Esophagus squamous epithelium (tissue), 5 donors: ENCODE measurements around the gene RIT1. TPM values are rescaled to one million over a fixed set of nuclear protein-coding genes. Genes with fewer than 3 reads are reported as not detected.
A peak's percentile ranks its signal among the peaks of the same experiment; 100 is the strongest.

Experiments
- DNase-seq: peaks from one replicate; lab custom pipeline; 2025; lab: John Stamatoyannopoulos, UW
- H3K27ac ChIP-seq, 4 donors: fragments of 200-600 bp; sonication (generic); one replicate each; pipeline ENCODE4 v1.5.1; 2016 to 2019; ENCODE audit warnings: mild to moderate bottlenecking in 1 of 4
- H3K27me3 ChIP-seq, 4 donors: fragments of 200-600 bp; sonication (generic); 1 replicate in 3 of 4; 2 replicates in 1 of 4; pipeline versions ENCODE4 v1.5.1 to v1.6.0; 2017 to 2021; ENCODE audit warnings: antibody characterized with exemption in 1 of 4
- H3K36me3 ChIP-seq, 3 donors: fragments of 200-600 bp; sonication (generic); one replicate each; pipeline ENCODE4 v1.5.1; 2016 to 2019
- H3K4me1 ChIP-seq, 3 donors: fragments of 200-600 bp; sonication (generic); one replicate each; pipeline ENCODE4 v1.5.1; 2017 to 2019
- H3K4me3 ChIP-seq, 4 donors: fragments of 200-600 bp; sonication (generic); 1 replicate in 3 of 4; 2 replicates in 1 of 4; pipeline ENCODE4 v1.5.1; 2016 to 2019; ENCODE audit warnings: mild to moderate bottlenecking in 2 of 4, moderate library complexity in 1 of 4
- H3K9me3 ChIP-seq, 3 donors: fragments of 200-600 bp; sonication (generic); one replicate each; pipeline ENCODE4 v1.5.1; 2016 to 2019
- POLR2A ChIP-seq, 4 donors: fragments of 450-650 bp; IDR thresholded peaks; one replicate each; pipeline ENCODE4 v1.6.1; 2017; ENCODE audit warnings: antibody characterized with exemption in 4 of 4, mild to moderate bottlenecking in 4 of 4, moderate library complexity in 3 of 4
- WGBS, 2 donors: methylation state at CpG; one replicate each; pipeline ENCODE4 v1.1.5; 2018; 5-methylcytosine and 5-hydroxymethylcytosine counted together
- intact Hi-C: fragments of 100-400 bp; cut with DNase I; formaldehyde crosslinking; loops from one replicate; pipeline ENCODE4 v1.15.0; 2022
- total RNA-seq, 4 donors: library from RNA; depleted of rRNA; stranded (reverse); fragments of >200 nt; gene quantifications; one replicate each; pipeline ENCODE4 v1.1.0, GENCODE V29; 2016
- TF ChIP-seq, protein P1 (sequence below), 6 experiments: fragments of 450-650 bp in 4 of 6; fragments of 200-600 bp in 2 of 6; sonication (generic) in 2 of 6; IDR thresholded peaks; one replicate each; pipeline ENCODE4 v1.5.1; 2016 to 2019; ENCODE audit warnings: antibody characterized with exemption in 6 of 6, mild to moderate bottlenecking in 4 of 6, moderate library complexity in 4 of 6
- donor health status: DM: yes; HTN: yes; CAD: no.

RIT1 gene
- total RNA-seq, 4 donors from 2014 or later = 35.3 to 55.4 (median 42.6) TPM

DNA sequence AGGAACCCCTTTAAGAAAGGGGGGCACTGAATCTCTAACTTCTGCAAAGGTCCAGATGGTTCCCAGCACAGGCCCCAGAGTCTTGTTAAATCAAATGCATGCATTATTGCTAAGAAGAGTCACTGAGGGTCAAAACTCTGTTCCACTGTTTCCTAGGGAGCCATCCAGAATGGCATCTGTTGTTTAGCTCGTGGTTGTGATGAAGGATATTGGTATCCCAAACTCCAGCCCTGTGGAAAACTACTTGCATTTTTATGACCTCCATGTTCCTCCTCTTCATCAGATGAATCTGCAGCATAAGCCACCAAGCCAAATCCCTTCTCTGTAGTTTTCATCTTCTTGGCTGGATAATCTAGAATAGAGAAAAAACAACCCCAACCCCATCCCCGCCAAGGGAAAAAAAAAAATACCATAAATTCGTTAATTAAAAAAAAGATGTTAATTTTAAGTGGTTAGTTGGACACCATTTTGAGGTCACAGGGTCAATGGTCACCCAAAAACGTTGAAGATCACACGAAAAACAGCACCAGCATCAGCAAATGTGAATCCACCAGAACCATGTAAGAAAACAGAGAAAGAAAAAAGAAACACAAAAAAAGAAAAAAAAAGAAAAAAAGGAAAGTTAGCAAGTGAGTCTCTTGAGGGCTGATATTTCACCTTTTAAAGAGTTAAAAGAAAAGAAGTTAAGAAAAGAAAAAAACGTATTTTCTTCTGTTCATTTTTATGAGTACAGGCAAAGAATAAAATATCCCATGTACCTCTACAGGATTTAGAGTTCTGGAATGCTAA lies 3.0 kb upstream of the RIT1 start:
- WGBS, 2 donors = 69 to 70% methylated on average over 5 to 6 of the region's 6 CpGs
- TF ChIP-seq POLR2A (IDR thresholded peaks at IDR 0.05) = no peak
- TF ChIP-seq, protein P1, sequence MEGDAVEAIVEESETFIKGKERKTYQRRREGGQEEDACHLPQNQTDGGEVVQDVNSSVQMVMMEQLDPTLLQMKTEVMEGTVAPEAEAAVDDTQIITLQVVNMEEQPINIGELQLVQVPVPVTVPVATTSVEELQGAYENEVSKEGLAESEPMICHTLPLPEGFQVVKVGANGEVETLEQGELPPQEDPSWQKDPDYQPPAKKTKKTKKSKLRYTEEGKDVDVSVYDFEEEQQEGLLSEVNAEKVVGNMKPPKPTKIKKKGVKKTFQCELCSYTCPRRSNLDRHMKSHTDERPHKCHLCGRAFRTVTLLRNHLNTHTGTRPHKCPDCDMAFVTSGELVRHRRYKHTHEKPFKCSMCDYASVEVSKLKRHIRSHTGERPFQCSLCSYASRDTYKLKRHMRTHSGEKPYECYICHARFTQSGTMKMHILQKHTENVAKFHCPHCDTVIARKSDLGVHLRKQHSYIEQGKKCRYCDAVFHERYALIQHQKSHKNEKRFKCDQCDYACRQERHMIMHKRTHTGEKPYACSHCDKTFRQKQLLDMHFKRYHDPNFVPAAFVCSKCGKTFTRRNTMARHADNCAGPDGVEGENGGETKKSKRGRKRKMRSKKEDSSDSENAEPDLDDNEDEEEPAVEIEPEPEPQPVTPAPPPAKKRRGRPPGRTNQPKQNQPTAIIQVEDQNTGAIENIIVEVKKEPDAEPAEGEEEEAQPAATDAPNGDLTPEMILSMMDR (IDR thresholded peaks at IDR 0.05) = no peak
- Histone ChIP-seq H3K36me3 (peaks cover 5 to 78% (median 45%) of the 10 kb centered on the region in 3 donors), H3K4me1 (peaks cover 9 to 25% (median 11%) of the 10 kb centered on the region in 3 donors), H3K27ac (no peak overlapping the region), H3K9me3 (no peaks in the 10 kb centered on the region), H3K27me3 (no peaks in the 10 kb centered on the region), H3K4me3 (no peak overlapping the region)
- DNase-seq = no peak
- intact Hi-C loops = no loop called here

DNA sequence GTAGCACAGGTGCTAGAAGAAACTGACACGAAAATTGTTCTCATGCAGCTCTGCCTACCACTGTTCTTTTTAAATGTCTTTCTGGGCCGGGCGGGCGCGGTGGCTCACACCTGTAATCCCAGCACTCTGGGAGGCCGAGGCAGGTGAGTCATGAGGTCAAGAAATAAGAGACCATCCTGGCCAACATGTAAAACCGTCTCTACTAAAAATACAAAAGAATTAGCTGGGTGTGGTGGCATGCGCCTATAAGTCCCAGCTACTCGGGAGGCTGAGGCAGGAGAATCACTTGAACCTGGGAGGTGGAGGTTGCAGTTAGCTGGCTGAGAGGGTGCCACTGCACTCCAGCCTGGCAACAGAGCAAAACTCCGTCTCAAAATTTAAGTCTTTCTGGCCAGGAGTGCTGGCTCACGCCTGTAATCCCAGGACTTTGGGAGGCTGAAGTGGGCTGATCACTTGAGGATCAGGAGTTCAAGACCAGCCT lies 947 bp upstream of the RIT1 start:
- peaks cover 16 to 78% (median 49%) of the 10 kb centered on the region in 3 donors for H3K36me3 ChIP-seq
- no peak overlapping the region for H3K4me3 ChIP-seq
- H3K9me3 ChIP-seq = no peaks in the 10 kb centered on the region
- DNase-seq = no peak
- TF ChIP-seq, protein P1 (IDR thresholded peaks at IDR 0.05) = no peak
- no peak for TF ChIP-seq POLR2A (IDR thresholded peaks at IDR 0.05)
- no peaks in the 10 kb centered on the region for H3K27me3 ChIP-seq
- intact Hi-C loops = no loop called here
- peak overlapping the region; percentile 86 to 99 (median 95) for H3K27ac ChIP-seq
- H3K4me1 ChIP-seq = peaks cover 9 to 36% (median 14%) of the 10 kb centered on the region in 3 donors
- 67 to 70% methylated on average over 8 to 10 of the region's 11 CpGs for WGBS, 2 donors

DNA sequence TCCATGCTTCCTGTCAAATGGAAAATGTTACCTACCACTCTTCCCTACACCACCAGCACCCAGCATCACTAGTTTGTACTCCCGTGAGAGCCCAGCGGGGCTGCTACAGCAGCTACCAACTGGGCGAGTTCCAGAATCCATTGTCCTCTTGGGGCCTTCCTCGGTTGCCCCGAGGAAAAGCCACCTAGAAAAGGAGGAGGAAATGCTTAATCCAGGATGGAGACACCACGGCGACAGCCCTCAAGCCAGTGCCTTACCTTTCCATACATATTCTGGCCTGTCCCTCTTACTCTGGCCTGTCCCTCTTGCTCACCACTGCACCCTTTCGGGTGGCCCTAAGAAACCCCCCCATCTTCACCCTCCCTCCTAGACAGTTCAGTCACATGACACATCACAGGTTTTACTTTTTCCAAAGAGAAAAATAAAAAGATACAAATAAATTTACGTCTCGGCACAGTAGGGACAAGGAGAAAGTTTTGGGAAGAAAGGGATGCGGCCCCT lies 478 bp downstream of the RIT1 start:
- peaks cover 12 to 78% (median 40%) of the 10 kb centered on the region in 3 donors for H3K36me3 ChIP-seq

DNA sequence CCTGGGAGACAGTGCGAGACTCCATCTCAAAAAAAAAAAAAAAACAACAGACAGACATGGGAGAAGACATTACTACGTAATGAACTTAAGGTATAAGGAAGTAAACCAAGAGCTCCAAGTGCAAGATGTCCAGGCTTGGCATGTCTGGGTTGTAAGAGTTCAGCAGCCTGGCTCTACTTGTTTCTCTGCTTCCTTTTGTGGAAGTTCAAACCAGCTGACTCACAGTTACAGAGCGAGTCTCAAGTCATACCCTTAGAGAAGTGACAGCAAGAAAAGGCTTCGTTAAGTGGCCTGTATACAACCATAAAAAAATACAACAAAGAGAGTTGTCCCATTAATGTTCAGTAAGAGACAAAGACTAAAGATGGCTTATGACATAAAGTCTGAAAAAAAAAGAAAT lies 1.3 kb downstream of the RIT1 start:
- TF ChIP-seq, protein P1 (IDR thresholded peaks at IDR 0.05) = no peak
- peak in 2 of 4 donors; percentile 18 to 30 for TF ChIP-seq POLR2A (IDR thresholded peaks at IDR 0.05)
- DNase-seq = no peak

More for the DNA sequence above, 478 bp downstream of the RIT1 start:
- no peaks in the 10 kb centered on the region for H3K9me3 ChIP-seq
- 0 to 1% methylated on average over 8 to 11 of the region's 11 CpGs for WGBS, 2 donors
- peak overlapping the region; percentile 49 to 96 (median 82) for H3K4me3 ChIP-seq
- intact Hi-C loops = no loop called here
- no peak for DNase-seq
- H3K27me3 ChIP-seq = no peaks in the 10 kb centered on the region
- H3K4me1 ChIP-seq = peaks cover 9 to 36% (median 14%) of the 10 kb centered on the region in 3 donors
- TF ChIP-seq, protein P1 (IDR thresholded peaks at IDR 0.05) = no peak
- no peak for TF ChIP-seq POLR2A (IDR thresholded peaks at IDR 0.05)
- H3K27ac ChIP-seq = peak overlapping the region; percentile 86 to 99 (median 95)

DNA sequence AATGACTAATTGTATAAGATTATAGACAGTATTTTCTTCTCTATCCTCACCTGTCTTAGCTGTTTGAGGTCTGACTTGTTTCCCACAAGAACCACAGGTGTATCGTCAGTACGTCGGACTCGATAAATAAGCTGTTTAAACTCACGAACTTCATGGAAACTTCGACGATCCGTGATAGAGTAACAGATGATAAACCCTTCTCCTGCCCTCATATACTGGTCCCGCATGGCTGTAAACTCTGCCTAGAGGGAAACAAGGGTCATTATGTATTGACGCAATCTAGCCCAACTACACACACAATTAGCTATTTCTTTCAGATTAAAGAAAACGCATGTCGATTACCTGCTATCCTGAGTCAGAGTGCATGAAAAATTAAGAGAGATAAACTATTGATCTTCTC lies 6.9 kb downstream of the RIT1 start:
- Histone ChIP-seq H3K36me3 (peaks cover 47 to 100% (median 80%) of the 10 kb centered on the region in 3 donors), H3K9me3 (no peaks in the 10 kb centered on the region), H3K27ac (no peak overlapping the region), H3K27me3 (no peaks in the 10 kb centered on the region), H3K4me3 (no peak overlapping the region), H3K4me1 (peaks cover 1 to 12% (median 3%) of the 10 kb centered on the region in 3 donors)
- intact Hi-C loops = no loop called here
- DNase-seq = no peak
- no peak for TF ChIP-seq POLR2A (IDR thresholded peaks at IDR 0.05)
- TF ChIP-seq, protein P1 (IDR thresholded peaks at IDR 0.05) = no peak
- WGBS, 2 donors = 90 to 95% methylated on average over 12 of the region's 12 CpGs

More for the DNA sequence above, 1.3 kb downstream of the RIT1 start:
- Histone ChIP-seq H3K27ac (peak overlapping the region; percentile 86 to 99 (median 95)), H3K27me3 (no peaks in the 10 kb centered on the region), H3K9me3 (no peaks in the 10 kb centered on the region), H3K4me1 (peaks cover 9 to 36% (median 14%) of the 10 kb centered on the region in 3 donors), H3K4me3 (peak overlapping the region; percentile 49 to 96 (median 82)), H3K36me3 (peaks cover 12 to 78% (median 39%) of the 10 kb centered on the region in 3 donors)
- intact Hi-C loops = no loop called here
- 39 to 42% methylated on average over 4 of the region's 4 CpGs for WGBS, 2 donors
